CD4-positive, alpha-beta T cell treated with Interleukin-12 subunit alpha and Interleukin-12 subunit beta, for 1 hour (primary cell): ENCODE measurements around the gene MAST4.
"Not testable (repeated sequence)": the region's sequence is repeated elsewhere in the genome, so short reads cannot be mapped to it uniquely, and the experiment has no call there.

ENCODE experiments used
- DNase-seq: peaks from one replicate; pipeline ENCODE4 v3.0.0-alpha.2; 2020

The MAST4 gene

GRCh38 chr5:66647146-66647856 is 51.1 kb downstream of the MAST4 start:
- DNase-seq, result no peak

GRCh38 chr5:66652818-66653217 is 56.6 kb downstream of the MAST4 start:
- DNase-seq, result no peak

GRCh38 chr5:66653325-66653724 is 57.1 kb downstream of the MAST4 start:
- DNase-seq, result no peak

- no peak for DNase-seq
These were observed 59.5 kb downstream of the MAST4 start for GRCh38 chr5:66655395-66656324.

- DNase-seq, result no peak
These were observed 62.3 kb downstream of the MAST4 start for GRCh38 chr5:66658516-66658915.

GRCh38 chr5:66659780-66660179 is 63.6 kb downstream of the MAST4 start:
- DNase-seq, result no peak

- no peak for DNase-seq
These were observed 64.2 kb downstream of the MAST4 start for GRCh38 chr5:66660396-66660795.

GRCh38 chr5:66661149-66661548 is 65.0 kb downstream of the MAST4 start:
- no peak for DNase-seq

- DNase-seq, result no peak
These were observed 70.6 kb downstream of the MAST4 start for GRCh38 chr5:66666778-66667177.

GRCh38 chr5:66669086-66669861 is 73.1 kb downstream of the MAST4 start:
- DNase-seq, result no peak

GRCh38 chr5:66669862-66670195 is 73.6 kb downstream of the MAST4 start:
- no peak for DNase-seq

- no peak for DNase-seq
These were observed 75.1 kb downstream of the MAST4 start for GRCh38 chr5:66671305-66671704.

GRCh38 chr5:66674802-66675201 is 78.6 kb downstream of the MAST4 start:
- no peak for DNase-seq

- no peak for DNase-seq
These were observed 79.2 kb downstream of the MAST4 start for GRCh38 chr5:66675406-66675805.

GRCh38 chr5:66680221-66680620 is 84.0 kb downstream of the MAST4 start:
- no peak for DNase-seq

GRCh38 chr5:66680804-66681203 is 84.6 kb downstream of the MAST4 start:
- no peak for DNase-seq

- DNase-seq, result no peak
These were observed 88.5 kb downstream of the MAST4 start for GRCh38 chr5:66684663-66685062.

GRCh38 chr5:66689522-66690220 is 93.5 kb downstream of the MAST4 start:
- DNase-seq, result no peak

GRCh38 chr5:66694036-66694435 is 97.8 kb downstream of the MAST4 start:
- DNase-seq, result no peak

GRCh38 chr5:66695840-66696239 is 99.6 kb downstream of the MAST4 start:
- not testable (repeated sequence) for DNase-seq

GRCh38 chr5:66697796-66698564 is 101.8 kb downstream of the MAST4 start:
- DNase-seq, result no peak

- DNase-seq, result no peak
These were observed 105.1 kb downstream of the MAST4 start for GRCh38 chr5:66701244-66701643.
